Bronchial epithelial cell (primary cell): ENCODE measurements around the gene ATXN7L2. TPM values are rescaled to one million over a fixed set of nuclear protein-coding genes. Genes with fewer than 3 reads are reported as not detected.

Experiments used
- DNase-seq: peaks from one replicate; pipeline ENCODE4 v3.0.0-alpha.2; 2010; ENCODE audit warnings: low read depth
- FAIRE-seq: peaks from 2 replicates; lab custom pipeline; 2011; peaks lifted over from hg19 to GRCh38; lab: Jason Lieb, UNC
- H3K27me3 ChIP-seq: 2 replicates; pipeline ENCODE4 v1.5.1; 2011; ENCODE audit warnings: low read length; ENCODE audit not compliant: control insufficient read depth, insufficient read depth
- H3K36me3 ChIP-seq: 2 replicates; pipeline ENCODE4 v1.5.1; 2011; ENCODE audit warnings: low read length; ENCODE audit not compliant: control insufficient read depth, insufficient read depth
- H3K4me3 ChIP-seq: 2 replicates; pipeline ENCODE4 v1.5.1; 2011; ENCODE audit warnings: mild to moderate bottlenecking, low read depth, low read length, control low read depth
- total RNA-seq: library from RNA; depleted of rRNA; stranded (reverse); fragments of >200 nt; gene quantifications from 2 replicates; pipeline ENCODE4 v1.2.1, GENCODE V29; 2014
- TF ChIP-seq, protein P1 (sequence below): IDR thresholded peaks from 2 replicates; pipeline ENCODE4 v1.5.1; 2011; ENCODE audit warnings: mild to moderate bottlenecking, moderate library complexity, low read length, control low read depth, inconsistent platforms; ENCODE audit not compliant: insufficient read depth, severe bottlenecking

ATXN7L2 gene, protein sequence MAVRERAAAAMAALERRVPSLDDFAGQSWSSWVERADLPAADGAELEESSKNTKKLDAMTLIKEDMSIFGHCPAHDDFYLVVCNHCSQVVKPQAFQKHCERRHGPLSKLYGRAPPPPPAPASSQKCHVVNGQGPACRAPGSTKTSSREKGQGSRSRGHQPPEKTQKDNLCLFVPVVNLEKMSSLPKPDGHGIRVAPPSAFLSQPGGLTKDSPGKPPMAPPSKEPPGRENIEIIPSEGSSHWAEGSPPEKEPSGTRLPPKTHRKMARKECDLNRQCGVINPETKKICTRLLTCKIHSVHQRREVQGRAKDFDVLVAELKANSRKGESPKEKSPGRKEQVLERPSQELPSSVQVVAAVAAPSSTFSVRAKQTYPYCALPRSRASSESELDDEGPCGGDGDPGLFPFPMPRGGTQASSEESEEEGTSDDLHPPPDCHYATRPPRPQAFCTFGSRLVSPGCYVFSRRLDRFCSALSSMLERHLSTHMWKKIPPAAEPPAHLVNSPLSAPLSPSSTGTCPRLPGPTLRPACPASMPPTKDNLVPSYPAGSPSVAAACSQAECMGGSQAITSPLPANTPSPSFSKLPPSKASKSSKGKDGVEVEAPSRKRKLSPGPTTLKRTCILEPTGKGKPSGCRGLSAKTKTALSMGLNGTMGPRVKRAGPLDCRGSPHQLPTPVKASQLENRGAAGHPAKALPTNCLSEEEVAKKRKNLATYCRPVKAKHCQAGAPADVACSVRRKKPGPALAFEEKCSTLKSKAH
- total RNA-seq, result 0.64 and 1.3 TPM in 2 replicates

DNA sequence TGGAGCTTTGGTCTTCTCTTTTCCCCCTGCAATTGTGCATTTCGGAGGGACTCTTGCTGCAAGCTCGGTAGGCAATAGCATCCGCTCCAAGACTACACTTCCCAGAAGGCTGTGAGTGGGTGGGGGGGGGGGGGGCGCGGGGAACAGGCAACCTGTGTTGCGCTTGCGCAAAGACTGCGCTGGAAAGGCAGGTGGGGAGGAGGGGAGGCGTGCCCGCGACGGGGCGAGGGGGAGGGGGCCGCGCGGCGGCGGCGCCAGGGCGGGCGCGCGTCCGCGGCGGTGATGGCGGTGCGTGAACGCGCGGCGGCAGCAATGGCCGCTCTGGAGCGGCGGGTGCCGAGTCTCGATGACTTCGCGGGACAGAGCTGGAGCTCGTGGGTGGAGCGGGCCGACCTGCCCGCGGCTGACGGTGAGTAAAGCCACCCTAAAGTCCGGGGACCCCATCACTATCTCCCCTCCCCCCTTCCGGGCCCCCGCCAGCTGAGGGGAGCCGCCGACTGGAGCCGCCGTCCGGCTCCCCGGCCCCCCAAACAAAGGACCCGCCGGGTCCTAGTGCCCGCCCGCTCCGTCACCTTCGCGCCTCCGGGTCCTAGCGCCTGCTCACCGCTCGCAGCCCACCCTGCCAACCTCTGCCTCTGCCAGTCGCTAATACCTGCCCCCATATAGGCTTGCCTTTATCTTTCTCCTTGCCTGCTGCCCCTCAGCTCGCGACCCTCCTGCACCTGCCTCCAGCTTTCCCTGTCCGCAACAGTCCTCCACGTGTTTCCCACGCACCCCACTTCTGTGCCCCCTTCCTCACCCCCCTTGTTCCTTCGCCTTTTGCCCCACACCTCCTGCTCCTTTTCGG, at the start of gene ATXN7L2:
ATXN7L2 (plus strand) TSS at position 234 of the 847 bp plus-strand sequence; CDS start at position 283, 49 bp downstream.
- peak; percentile 73 for DNase-seq
- peak within 1 kb of the TSS; percentile 68 for H3K4me3 ChIP-seq
- FAIRE-seq, result no peak

DNA sequence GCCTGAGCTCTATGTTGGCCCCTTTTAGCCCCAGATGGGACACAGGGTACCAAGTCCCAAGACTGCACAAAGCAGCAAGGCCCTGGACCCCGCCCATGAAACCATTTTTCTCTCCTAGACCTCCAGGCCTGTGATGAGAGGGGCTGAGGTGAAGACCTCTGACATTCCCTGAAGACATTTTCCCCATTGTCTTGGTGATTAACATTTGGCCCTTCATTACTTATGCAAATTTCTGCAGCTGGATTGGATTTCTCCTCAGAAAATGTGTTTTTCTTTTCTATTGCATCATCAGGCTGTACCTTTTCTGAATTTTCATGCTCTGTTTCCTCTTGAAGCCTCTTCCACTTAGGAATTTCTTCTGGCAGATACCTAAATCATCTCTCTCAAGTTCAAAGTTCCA, 49.2 kb upstream of the ATXN7L2 start:
- TF ChIP-seq, protein P1, sequence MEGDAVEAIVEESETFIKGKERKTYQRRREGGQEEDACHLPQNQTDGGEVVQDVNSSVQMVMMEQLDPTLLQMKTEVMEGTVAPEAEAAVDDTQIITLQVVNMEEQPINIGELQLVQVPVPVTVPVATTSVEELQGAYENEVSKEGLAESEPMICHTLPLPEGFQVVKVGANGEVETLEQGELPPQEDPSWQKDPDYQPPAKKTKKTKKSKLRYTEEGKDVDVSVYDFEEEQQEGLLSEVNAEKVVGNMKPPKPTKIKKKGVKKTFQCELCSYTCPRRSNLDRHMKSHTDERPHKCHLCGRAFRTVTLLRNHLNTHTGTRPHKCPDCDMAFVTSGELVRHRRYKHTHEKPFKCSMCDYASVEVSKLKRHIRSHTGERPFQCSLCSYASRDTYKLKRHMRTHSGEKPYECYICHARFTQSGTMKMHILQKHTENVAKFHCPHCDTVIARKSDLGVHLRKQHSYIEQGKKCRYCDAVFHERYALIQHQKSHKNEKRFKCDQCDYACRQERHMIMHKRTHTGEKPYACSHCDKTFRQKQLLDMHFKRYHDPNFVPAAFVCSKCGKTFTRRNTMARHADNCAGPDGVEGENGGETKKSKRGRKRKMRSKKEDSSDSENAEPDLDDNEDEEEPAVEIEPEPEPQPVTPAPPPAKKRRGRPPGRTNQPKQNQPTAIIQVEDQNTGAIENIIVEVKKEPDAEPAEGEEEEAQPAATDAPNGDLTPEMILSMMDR, result no peak
- Histone ChIP-seq H3K27me3 (no peaks in the 10 kb centered on the region), H3K4me3 (no peak overlapping the region), H3K36me3 (no peaks in the 10 kb centered on the region)
- DNase-seq (no peak), FAIRE-seq (no peak)

More for the DNA sequence above, at the start of gene ATXN7L2:
- Histone ChIP-seq H3K27me3 (peaks cover 10% of the 10 kb centered on the region), H3K36me3 (peaks cover 6% of the 10 kb centered on the region)
- TF ChIP-seq, protein P1, result no peak

DNA sequence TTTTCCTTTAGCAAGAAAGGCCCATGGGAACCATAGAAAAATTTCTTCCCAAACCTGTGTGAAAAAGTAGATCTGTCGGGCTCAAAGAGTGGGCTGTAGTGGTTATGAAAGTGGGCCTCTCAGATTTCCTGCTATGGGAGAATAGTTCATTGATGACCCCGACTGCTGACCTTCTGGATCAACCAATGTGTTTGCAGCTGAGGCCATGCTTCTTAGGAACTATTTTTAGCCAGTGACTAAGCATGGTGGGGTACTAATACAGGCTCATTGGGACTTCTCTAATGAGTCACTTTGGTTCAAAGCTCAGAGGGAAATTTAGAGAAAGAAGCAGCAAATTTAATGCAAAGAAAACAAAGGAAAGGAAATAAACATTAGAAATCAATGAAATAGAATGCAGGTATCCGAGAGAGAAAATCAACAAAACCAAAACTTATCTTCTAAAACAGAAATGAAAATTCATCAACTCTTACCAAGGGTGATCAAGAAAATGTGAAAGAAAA, 44.9 kb upstream of the ATXN7L2 start:
- Histone ChIP-seq H3K36me3 (no peaks in the 10 kb centered on the region), H3K27me3 (no peaks in the 10 kb centered on the region), H3K4me3 (no peak overlapping the region)
- DNase-seq (peak; percentile 76), FAIRE-seq (no peak)
- TF ChIP-seq, protein P1, result no peak

DNA sequence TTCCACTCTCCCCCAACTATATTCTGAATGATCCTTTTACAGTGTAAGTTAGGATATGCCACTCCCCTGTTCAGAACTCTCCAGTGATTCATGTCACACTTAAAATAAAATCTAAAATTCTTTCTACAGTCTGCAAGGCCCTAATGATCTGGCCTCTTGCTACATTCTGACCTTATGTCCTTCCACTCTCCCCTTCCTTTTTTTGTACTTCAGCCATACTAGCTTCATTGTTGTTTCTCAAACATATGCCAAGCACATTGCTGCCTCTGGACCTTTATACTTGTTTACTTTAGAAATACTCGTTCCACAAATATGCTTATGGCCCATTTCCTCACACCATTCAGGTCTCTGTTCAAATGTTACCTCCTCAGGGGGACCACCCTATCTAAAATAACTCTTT, 42.6 kb upstream of the ATXN7L2 start:
- Histone ChIP-seq H3K4me3 (no peak overlapping the region), H3K36me3 (no peaks in the 10 kb centered on the region), H3K27me3 (no peaks in the 10 kb centered on the region)
- no peak for DNase-seq
- no peak for FAIRE-seq
- TF ChIP-seq, protein P1, result no peak

DNA sequence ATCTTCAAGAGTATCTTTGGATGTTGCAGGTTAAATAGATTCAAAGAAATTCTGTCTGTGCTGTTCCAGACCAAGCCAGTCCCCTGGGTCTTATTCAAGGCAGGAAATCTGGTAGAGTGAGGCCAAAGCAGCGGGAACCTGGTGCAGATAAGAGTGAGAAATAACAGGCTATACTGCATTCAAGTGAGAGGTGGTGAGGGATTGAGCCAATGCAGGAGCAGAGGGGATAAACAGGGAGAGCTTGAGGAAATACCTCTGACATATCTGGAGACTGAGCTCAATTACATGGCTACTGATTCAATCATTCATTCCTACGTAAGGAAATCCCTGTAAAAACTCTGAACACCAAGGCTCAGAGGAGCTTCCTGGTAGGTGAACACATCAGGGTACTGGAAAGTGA, 40.2 kb upstream of the ATXN7L2 start:
- Histone ChIP-seq H3K4me3 (no peak overlapping the region), H3K27me3 (no peaks in the 10 kb centered on the region), H3K36me3 (no peaks in the 10 kb centered on the region)
- DNase-seq (no peak), FAIRE-seq (no peak)
- TF ChIP-seq, protein P1, result no peak
